WTC11 (cell line): ENCODE measurements around the gene ZXDC.

ENCODE experiments used
- CREB1 ChIP-seq: sonication (generic); formaldehyde crosslinking; IDR thresholded peaks from 2 replicates; pipeline ENCODE4 v1.8.0; 2023; ENCODE audit warnings: mild to moderate bottlenecking, missing genetic modification reagents
- FOXP4 ChIP-seq: sonication (generic); formaldehyde crosslinking; IDR thresholded peaks from 2 replicates; pipeline ENCODE4 v1.8.0; 2022; ENCODE audit warnings: mild to moderate bottlenecking, missing genetic modification reagents
- MAX ChIP-seq: sonication (generic); formaldehyde crosslinking; IDR thresholded peaks from 2 replicates; pipeline ENCODE4 v1.8.0; 2022; ENCODE audit warnings: mild to moderate bottlenecking, missing genetic modification reagents
- PRRX2 ChIP-seq: fragments of 250-450 bp; sonication (Bioruptor Pico); IDR thresholded peaks from 2 replicates; pipeline ENCODE4 v1.8.0; 2021; ENCODE audit warnings: mild to moderate bottlenecking
- ZNF317 ChIP-seq: sonication (generic); formaldehyde crosslinking; IDR thresholded peaks from 2 replicates; pipeline ENCODE4 v1.8.1; 2023; ENCODE audit warnings: low read depth, mild to moderate bottlenecking, moderate library complexity, missing genetic modification reagents, borderline replicate concordance
- TF ChIP-seq, protein P1 (sequence below): fragments of 200-600 bp; IDR thresholded peaks from 2 replicates; pipeline ENCODE4 v1.8.0; 2022; ENCODE audit warnings: antibody characterized with exemption

DNA sequence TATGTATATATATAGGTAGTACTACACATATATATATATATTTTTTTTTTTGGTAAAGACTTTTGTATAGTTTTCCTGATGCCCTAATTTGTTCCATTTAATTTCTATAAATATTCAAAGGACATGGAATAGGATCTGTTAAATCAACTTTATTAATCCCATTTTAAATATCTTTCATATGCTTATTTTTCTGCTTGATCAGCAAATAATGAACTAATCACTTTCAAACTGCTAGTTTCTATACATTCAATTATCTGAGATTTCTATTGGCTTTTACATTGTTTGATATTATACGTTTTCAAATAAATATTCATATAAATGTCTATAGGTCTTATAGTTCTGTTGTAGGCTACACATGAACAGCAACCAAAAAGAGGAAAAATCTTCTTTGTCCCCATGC lies 21.7 kb downstream of the ZXDC start:
- TF ChIP-seq MAX (CRISPR knock-in tag) (no peak), FOXP4 (CRISPR knock-in tag) (no peak), CREB1 (CRISPR knock-in tag) (no peak), ZNF317 (CRISPR knock-in tag) (no peak), PRRX2 (CRISPR knock-in tag) (no peak)
- TF ChIP-seq, protein P1, sequence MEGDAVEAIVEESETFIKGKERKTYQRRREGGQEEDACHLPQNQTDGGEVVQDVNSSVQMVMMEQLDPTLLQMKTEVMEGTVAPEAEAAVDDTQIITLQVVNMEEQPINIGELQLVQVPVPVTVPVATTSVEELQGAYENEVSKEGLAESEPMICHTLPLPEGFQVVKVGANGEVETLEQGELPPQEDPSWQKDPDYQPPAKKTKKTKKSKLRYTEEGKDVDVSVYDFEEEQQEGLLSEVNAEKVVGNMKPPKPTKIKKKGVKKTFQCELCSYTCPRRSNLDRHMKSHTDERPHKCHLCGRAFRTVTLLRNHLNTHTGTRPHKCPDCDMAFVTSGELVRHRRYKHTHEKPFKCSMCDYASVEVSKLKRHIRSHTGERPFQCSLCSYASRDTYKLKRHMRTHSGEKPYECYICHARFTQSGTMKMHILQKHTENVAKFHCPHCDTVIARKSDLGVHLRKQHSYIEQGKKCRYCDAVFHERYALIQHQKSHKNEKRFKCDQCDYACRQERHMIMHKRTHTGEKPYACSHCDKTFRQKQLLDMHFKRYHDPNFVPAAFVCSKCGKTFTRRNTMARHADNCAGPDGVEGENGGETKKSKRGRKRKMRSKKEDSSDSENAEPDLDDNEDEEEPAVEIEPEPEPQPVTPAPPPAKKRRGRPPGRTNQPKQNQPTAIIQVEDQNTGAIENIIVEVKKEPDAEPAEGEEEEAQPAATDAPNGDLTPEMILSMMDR = no peak
